Skeletal muscle satellite cell (primary cell): Measurements from ENCODE around the gene RBM20.
"Not testable (repeated sequence)": the region's sequence is repeated elsewhere in the genome, so short reads cannot be mapped to it uniquely, and the experiment has no call there.

Experiments
- H3K27me3 ChIP-seq: 2 replicates; pipeline ENCODE4 v1.7.0; 2013; ENCODE audit warnings: low read length; ENCODE audit not compliant: control insufficient read depth, insufficient read depth
- H3K36me3 ChIP-seq: 2 replicates; pipeline ENCODE4 v1.7.0; 2013; ENCODE audit warnings: mild to moderate bottlenecking, control low read depth, low read length; ENCODE audit not compliant: insufficient read depth
- H3K4me1 ChIP-seq: 2 replicates; pipeline ENCODE4 v1.7.0; 2013; ENCODE audit warnings: low read length; ENCODE audit not compliant: control insufficient read depth, insufficient read depth
- H3K4me2 ChIP-seq: 2 replicates; pipeline ENCODE4 v1.7.0; 2013; ENCODE audit warnings: mild to moderate bottlenecking, low read length
- H3K4me3 ChIP-seq: 2 replicates; pipeline ENCODE4 v1.7.0; 2013; ENCODE audit warnings: low read length
- H3K9ac ChIP-seq: 2 replicates; pipeline ENCODE4 v1.7.0; 2013; ENCODE audit warnings: mild to moderate bottlenecking, low read depth, low read length, moderate library complexity
- H3K9me3 ChIP-seq: replicated peaks from 2 replicates; pipeline ENCODE4 v1.7.0; 2013; ENCODE audit warnings: mild to moderate bottlenecking, control low read depth, low read length

RBM20 gene

DNA sequence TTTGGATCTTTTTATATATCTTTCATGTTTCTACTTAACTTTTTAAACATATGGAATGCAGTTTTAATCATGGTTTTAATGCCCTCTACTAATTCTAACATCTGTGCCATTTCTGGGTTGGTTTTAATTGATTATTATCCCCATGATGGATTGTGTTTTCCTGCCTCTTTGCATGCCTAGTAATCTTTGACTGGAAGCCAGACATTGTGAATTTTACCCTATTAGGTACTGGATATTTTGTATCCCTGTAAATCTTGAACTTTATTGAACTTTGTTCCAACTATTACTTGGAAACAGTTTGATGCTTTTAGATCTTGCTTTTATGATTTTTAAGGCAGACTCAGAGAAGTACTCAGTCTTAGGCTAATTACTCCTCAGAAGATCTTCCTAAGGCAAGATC is 16.0 kb upstream of the RBM20 start:
- H3K9me3 ChIP-seq: no peaks in the 10 kb centered on the region
- H3K9ac ChIP-seq: no peak overlapping the region
- peaks cover 32% of the 10 kb centered on the region for H3K27me3 ChIP-seq
- no peak overlapping the region for H3K4me3 ChIP-seq
- no peaks in the 10 kb centered on the region for H3K36me3 ChIP-seq
- H3K4me1 ChIP-seq: peaks cover 12% of the 10 kb centered on the region
- H3K4me2 ChIP-seq: no peak overlapping the region

DNA sequence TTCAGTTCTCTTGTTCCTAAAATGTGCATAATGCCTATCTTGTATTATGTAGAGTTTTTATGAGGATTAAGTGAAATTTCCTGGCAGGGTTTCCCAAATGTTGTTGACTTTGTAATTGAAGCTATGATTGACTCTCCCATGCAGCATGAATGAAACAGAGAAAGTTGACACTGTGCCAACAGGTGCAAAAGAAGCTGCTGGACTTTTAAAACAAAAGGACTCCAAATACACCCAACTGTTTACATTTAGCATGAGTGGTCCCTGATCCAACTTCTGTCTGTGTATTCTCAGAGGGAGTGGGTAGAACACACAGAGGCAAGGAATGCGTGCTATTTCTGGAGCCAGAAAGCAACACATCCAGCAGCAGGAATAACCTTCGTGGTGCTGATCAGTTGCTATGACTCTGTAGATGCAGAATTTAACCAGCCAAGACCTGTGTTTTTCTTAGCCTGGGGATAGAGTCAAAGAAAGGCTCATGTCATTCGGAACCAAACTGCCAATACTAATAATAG is 14.4 kb upstream of the RBM20 start:
- Histone ChIP-seq H3K27me3 (peaks cover 25% of the 10 kb centered on the region), H3K4me3 (no peak overlapping the region), H3K4me1 (peaks cover 14% of the 10 kb centered on the region), H3K36me3 (no peaks in the 10 kb centered on the region), H3K4me2 (no peak overlapping the region), H3K9ac (no peak overlapping the region), H3K9me3 (no peaks in the 10 kb centered on the region)

GRCh38 chr10:110631934-110632333 is 12.2 kb upstream of the RBM20 start:
- H3K9me3 ChIP-seq: no peaks in the 10 kb centered on the region
- H3K9ac ChIP-seq: no peak overlapping the region
- H3K4me3 ChIP-seq: no peak overlapping the region
- peaks cover 17% of the 10 kb centered on the region for H3K4me1 ChIP-seq
- H3K27me3 ChIP-seq: peaks cover 13% of the 10 kb centered on the region
- no peaks in the 10 kb centered on the region for H3K36me3 ChIP-seq
- no peak overlapping the region for H3K4me2 ChIP-seq

GRCh38 chr10:110632591-110633215 is 11.4 kb upstream of the RBM20 start:
- Histone ChIP-seq H3K36me3 (no peaks in the 10 kb centered on the region), H3K4me3 (no peak overlapping the region), H3K9ac (no peak overlapping the region), H3K27me3 (peaks cover 6% of the 10 kb centered on the region), H3K4me2 (no peak overlapping the region), H3K9me3 (no peaks in the 10 kb centered on the region), H3K4me1 (peaks cover 18% of the 10 kb centered on the region)

DNA sequence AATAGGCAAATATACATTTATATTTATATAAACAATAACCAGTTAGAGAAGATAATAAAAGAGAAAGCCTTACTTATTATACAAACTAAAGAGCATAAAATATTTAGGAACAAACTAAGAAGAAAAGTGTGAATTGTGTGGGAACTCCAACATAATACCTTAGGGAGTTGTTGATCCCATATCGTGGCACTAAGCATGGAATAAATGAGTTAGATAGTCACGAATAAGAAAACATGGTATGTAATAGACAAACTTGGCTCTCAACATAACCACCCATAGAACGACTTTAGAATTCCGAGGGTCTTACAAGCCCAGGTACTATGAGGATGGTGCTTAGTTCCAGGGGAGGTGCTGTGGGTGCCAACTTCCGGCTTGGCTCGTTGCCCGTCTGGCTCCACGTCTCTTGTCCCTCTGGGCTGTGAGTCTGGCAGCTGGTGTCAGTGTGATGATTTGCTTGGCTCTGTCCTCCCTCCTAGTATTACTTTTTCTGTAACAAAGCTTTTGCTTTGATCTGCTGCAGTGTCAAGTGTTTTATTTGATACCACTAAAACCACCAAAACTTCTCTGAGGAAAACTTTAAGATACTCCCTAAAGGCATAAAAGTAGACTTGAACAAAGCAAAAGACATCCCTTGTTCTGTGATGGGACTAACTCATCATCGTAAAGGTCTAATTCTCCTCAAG is 9.5 kb upstream of the RBM20 start:
- H3K9me3 ChIP-seq: no peaks in the 10 kb centered on the region
- H3K4me2 ChIP-seq: no peak overlapping the region
- H3K27me3 ChIP-seq: peaks cover 5% of the 10 kb centered on the region
- H3K4me3 ChIP-seq: no peak overlapping the region
- H3K9ac ChIP-seq: no peak overlapping the region
- no peaks in the 10 kb centered on the region for H3K36me3 ChIP-seq
- peaks cover 13% of the 10 kb centered on the region for H3K4me1 ChIP-seq

- Histone ChIP-seq H3K36me3 (no peaks in the 10 kb centered on the region), H3K4me3 (no peak overlapping the region), H3K4me1 (peaks cover 6% of the 10 kb centered on the region), H3K9ac (no peak overlapping the region), H3K9me3 (no peaks in the 10 kb centered on the region), H3K4me2 (no peak overlapping the region), H3K27me3 (peaks cover 14% of the 10 kb centered on the region)
These were observed 7.6 kb upstream of the RBM20 start for GRCh38 chr10:110636572-110636931.

DNA sequence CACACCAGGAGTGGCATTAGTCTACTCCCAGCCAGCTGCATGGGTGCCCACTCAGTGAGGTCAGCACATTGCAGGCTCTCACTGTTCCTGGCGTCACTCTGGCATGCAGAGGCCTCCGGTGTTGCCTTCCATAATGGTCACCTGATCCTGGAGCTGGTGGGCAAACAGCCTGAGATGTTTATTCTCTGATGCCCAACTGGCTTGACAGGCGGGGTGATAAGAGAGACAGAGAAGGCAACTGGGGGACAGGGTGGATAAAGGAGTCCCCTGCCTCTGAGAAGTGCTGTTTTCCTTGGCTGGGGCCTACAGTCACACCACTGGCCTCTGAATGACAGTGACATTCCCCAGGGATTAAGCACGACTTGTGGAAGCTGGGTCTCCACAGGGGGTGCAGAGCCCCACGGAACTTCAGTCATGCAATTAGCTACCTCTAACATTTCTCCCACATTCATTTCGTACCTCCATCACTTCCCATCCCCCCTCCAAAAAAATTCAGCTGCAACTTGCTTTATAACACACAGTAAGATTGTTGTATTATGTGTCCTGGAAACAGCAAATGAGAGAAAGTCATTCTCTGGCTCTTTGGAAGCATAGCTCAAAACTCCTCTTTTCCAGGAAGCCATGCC is 7.1 kb upstream of the RBM20 start:
- H3K9me3 ChIP-seq: no peaks in the 10 kb centered on the region
- no peak overlapping the region for H3K4me3 ChIP-seq
- H3K36me3 ChIP-seq: no peaks in the 10 kb centered on the region
- no peak overlapping the region for H3K9ac ChIP-seq
- H3K4me1 ChIP-seq: peaks cover 6% of the 10 kb centered on the region
- H3K27me3 ChIP-seq: peaks cover 19% of the 10 kb centered on the region
- H3K4me2 ChIP-seq: no peak overlapping the region

GRCh38 chr10:110637558-110638053 is 6.5 kb upstream of the RBM20 start:
- no peak overlapping the region for H3K9ac ChIP-seq
- no peaks in the 10 kb centered on the region for H3K36me3 ChIP-seq
- H3K9me3 ChIP-seq: no peaks in the 10 kb centered on the region
- peaks cover 6% of the 10 kb centered on the region for H3K4me1 ChIP-seq
- H3K4me2 ChIP-seq: no peak overlapping the region
- peaks cover 25% of the 10 kb centered on the region for H3K27me3 ChIP-seq
- H3K4me3 ChIP-seq: no peak overlapping the region

DNA sequence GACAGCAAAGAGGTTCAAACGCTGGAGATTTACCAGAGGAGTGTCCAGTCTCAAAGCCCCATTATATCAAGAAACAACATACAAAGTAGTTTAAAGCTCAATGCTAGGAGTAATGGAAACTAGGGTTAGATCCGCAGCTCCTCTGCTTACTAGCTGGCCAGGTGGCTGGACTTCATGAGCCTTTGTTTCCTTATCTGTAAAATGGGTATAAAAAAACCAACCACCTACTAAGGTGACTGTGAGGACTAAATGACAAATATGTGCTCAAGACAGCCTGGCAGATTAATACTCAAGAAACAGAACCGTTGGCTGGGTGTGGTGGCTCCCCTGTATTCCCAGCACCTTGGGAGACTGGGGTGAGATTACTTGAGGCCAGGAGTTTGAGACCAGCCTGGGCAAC is 5.8 kb upstream of the RBM20 start:
- H3K4me2 ChIP-seq: no peak overlapping the region
- peaks cover 32% of the 10 kb centered on the region for H3K27me3 ChIP-seq
- peaks cover 9% of the 10 kb centered on the region for H3K4me1 ChIP-seq
- H3K9me3 ChIP-seq: no peaks in the 10 kb centered on the region
- H3K9ac ChIP-seq: no peak overlapping the region
- no peak overlapping the region for H3K4me3 ChIP-seq
- no peaks in the 10 kb centered on the region for H3K36me3 ChIP-seq

DNA sequence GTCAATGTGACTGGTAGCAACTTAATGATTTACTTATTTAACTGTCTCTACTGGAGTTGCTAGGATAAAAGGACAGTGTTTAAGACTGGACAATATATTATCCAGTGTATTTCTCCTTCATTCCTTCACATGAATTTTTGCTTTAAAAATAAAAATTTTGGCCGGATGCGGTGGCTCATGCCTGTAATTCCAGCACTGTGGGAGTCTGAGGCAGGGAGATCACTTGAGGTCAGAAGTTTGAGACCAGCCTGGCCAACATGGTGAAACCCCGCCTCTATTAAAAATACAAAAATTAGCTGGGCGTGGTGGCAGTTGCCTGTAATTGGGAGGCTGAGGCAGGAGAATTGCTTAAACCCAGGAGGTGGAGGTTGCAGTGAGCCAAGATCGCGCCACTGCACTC is 5.1 kb upstream of the RBM20 start:
- not testable (repeated sequence) for H3K9ac ChIP-seq, H3K36me3 ChIP-seq, H3K4me3 ChIP-seq, H3K4me2 ChIP-seq, H3K9me3 ChIP-seq
- Histone ChIP-seq H3K4me1 (peaks cover 12% of the 10 kb centered on the region), H3K27me3 (peaks cover 38% of the 10 kb centered on the region)

- H3K4me3 ChIP-seq, H3K9me3 ChIP-seq, H3K9ac ChIP-seq, H3K36me3 ChIP-seq, H3K4me2 ChIP-seq: not testable (repeated sequence)
- Histone ChIP-seq H3K27me3 (peaks cover 42% of the 10 kb centered on the region), H3K4me1 (peaks cover 14% of the 10 kb centered on the region)
These were observed 4.3 kb upstream of the RBM20 start for GRCh38 chr10:110639858-110640257.
